Neural progenitor cell (in vitro differentiated cells): ENCODE data around the gene PTPRT. TPM values are rescaled to one million over a fixed set of nuclear protein-coding genes. Genes with fewer than 3 reads are reported as not detected.
A peak's percentile ranks its signal among the peaks of the same experiment; 100 is the strongest.

Source experiments
- DNase-seq: peaks from one replicate; pipeline ENCODE4 v3.0.0-alpha.2; 2016; ENCODE audit warnings: low spot score
- H2AFZ ChIP-seq: fragments of 200-600 bp; sonication (generic); replicated peaks from 2 replicates; pipeline ENCODE4 v1.6.1; 2016; ENCODE audit warnings: antibody characterized with exemption
- H3F3A ChIP-seq: fragments of 200-600 bp; sonication (generic); 2 replicates; pipeline ENCODE4 v1.6.1; 2016; ENCODE audit warnings: antibody characterized with exemption, low read depth
- H3K27ac ChIP-seq: fragments of 200-600 bp; sonication (generic); 2 replicates; pipeline ENCODE4 v1.5.1; 2016; ENCODE audit warnings: mild to moderate bottlenecking
- H3K27me3 ChIP-seq: fragments of 200-600 bp; sonication (generic); 2 replicates; pipeline ENCODE4 v1.6.1; 2016; ENCODE audit warnings: mild to moderate bottlenecking, moderate library complexity
- H3K36me3 ChIP-seq: fragments of 200-600 bp; sonication (generic); 2 replicates; pipeline ENCODE4 v1.5.1; 2016
- H3K4me1 ChIP-seq: fragments of 200-600 bp; sonication (generic); 2 replicates; pipeline ENCODE4 v1.6.1; 2016; ENCODE audit warnings: mixed run types
- H3K4me2 ChIP-seq: fragments of 200-600 bp; sonication (generic); 2 replicates; pipeline ENCODE4 v1.6.1; 2016
- H3K4me3 ChIP-seq: fragments of 200-600 bp; sonication (generic); 2 replicates; pipeline ENCODE4 v1.5.1; 2016
- H3K79me2 ChIP-seq: fragments of 200-600 bp; sonication (generic); 2 replicates; pipeline ENCODE4 v1.6.1; 2016; ENCODE audit warnings: low read depth
- H3K9ac ChIP-seq: fragments of 200-600 bp; sonication (generic); 2 replicates; pipeline ENCODE4 v1.6.1; 2016
- H3K9me3 ChIP-seq: fragments of 200-600 bp; sonication (generic); 2 replicates; pipeline ENCODE4 v1.5.1; 2016; ENCODE audit warnings: low read depth
- H4K20me1 ChIP-seq: fragments of 200-600 bp; sonication (generic); 2 replicates; pipeline ENCODE4 v1.6.1; 2016; ENCODE audit warnings: low read depth
- H3K27ac Mint-ChIP-seq: 3 replicates; pipeline ENCODE4 v1.8.0; 2021; ENCODE audit warnings: mixed read lengths
- H3K27me3 Mint-ChIP-seq: 2 replicates; pipeline ENCODE4 v1.8.0; 2022; ENCODE audit warnings: low read depth, mild to moderate bottlenecking, inconsistent platforms, moderate library complexity, mixed read lengths; ENCODE audit not compliant: insufficient read depth
- H3K36me3 Mint-ChIP-seq: 3 replicates; pipeline ENCODE4 v1.8.0; 2021; ENCODE audit warnings: mixed read lengths
- H3K4me1 Mint-ChIP-seq: 3 replicates; pipeline ENCODE4 v1.8.0; 2021; ENCODE audit warnings: mixed read lengths
- H3K4me3 Mint-ChIP-seq: 3 replicates; pipeline ENCODE4 v1.8.0; 2021; ENCODE audit warnings: mild to moderate bottlenecking, moderate library complexity, mixed read lengths
- H3K9me3 Mint-ChIP-seq: 3 replicates; pipeline ENCODE4 v1.8.0; 2020; ENCODE audit warnings: mixed read lengths
- CTCF ChIP-seq: fragments of 200-600 bp; sonication (generic); IDR thresholded peaks from 2 replicates; pipeline ENCODE4 v1.5.1; 2017; ENCODE audit warnings: antibody characterized with exemption, mild to moderate bottlenecking
- EZH2 ChIP-seq: fragments of 200-600 bp; sonication (generic); IDR thresholded peaks from 2 replicates; pipeline ENCODE4 v1.6.1; 2017; ENCODE audit warnings: antibody characterized with exemption, mild to moderate bottlenecking, moderate library complexity
- EZH2phosphoT487 ChIP-seq: fragments of 200-600 bp; sonication (generic); IDR thresholded peaks from 2 replicates; pipeline ENCODE4 v1.6.1; 2017; ENCODE audit warnings: antibody characterized with exemption
- total RNA-seq: library from RNA; depleted of rRNA; stranded (reverse); fragments of >200 nt; gene quantifications from 2 replicates; pipeline ENCODE4 v1.2.3, GENCODE V29; 2015; ENCODE audit warnings: low replicate concordance

The PTPRT gene
- total RNA-seq, 1 donor from 2014 or later: 1.1 TPM

- Mint-ChIP-seq H3K27me3 (no peaks in the 10 kb centered on the region), H3K36me3 (no peaks in the 10 kb centered on the region), H3K4me3 (no peak overlapping the region), H3K27ac (no peak overlapping the region), H3K9me3 (peaks cover 2% of the 10 kb centered on the region), H3K4me1 (peaks cover 3% of the 10 kb centered on the region)
- Histone ChIP-seq H3K79me2 (no peaks in the 10 kb centered on the region), H3K4me3 (no peak overlapping the region), H3K4me1 (no peaks in the 10 kb centered on the region), H4K20me1 (no peaks in the 10 kb centered on the region), H3K9ac (no peak overlapping the region), H3F3A (no peaks in the 10 kb centered on the region), H3K4me2 (no peak overlapping the region), H3K27me3 (no peaks in the 10 kb centered on the region), H2AFZ (no peak overlapping the region), H3K9me3 (no peaks in the 10 kb centered on the region), H3K27ac (no peak overlapping the region), H3K36me3 (no peaks in the 10 kb centered on the region)
- DNase-seq: peak; percentile 38
- TF ChIP-seq EZH2phosphoT487: no peak
- peak; percentile 57 for TF ChIP-seq CTCF
- TF ChIP-seq EZH2: no peak
Measured at GRCh38 chr20:42041000-42041565, 1148.6 kb downstream of the PTPRT start.

- H3K27me3 Mint-ChIP-seq: peaks cover 2% of the 10 kb centered on the region
- Histone ChIP-seq H3K27me3 (no peaks in the 10 kb centered on the region), H3K36me3 (no peaks in the 10 kb centered on the region), H3K9me3 (no peaks in the 10 kb centered on the region), H3F3A (no peaks in the 10 kb centered on the region), H3K4me3 (no peak overlapping the region), H4K20me1 (peaks cover 2% of the 10 kb centered on the region), H3K4me1 (no peaks in the 10 kb centered on the region), H3K27ac (no peak overlapping the region), H2AFZ (no peak overlapping the region), H3K4me2 (no peak overlapping the region), H3K79me2 (no peaks in the 10 kb centered on the region), H3K9ac (no peak overlapping the region)
- no peak overlapping the region for H3K27ac Mint-ChIP-seq
- H3K36me3 Mint-ChIP-seq: no peaks in the 10 kb centered on the region
- TF ChIP-seq EZH2phosphoT487: no peak
- TF ChIP-seq EZH2: no peak
- peak; percentile 41 for TF ChIP-seq CTCF
- H3K4me1 Mint-ChIP-seq: no peaks in the 10 kb centered on the region
- no peaks in the 10 kb centered on the region for H3K9me3 Mint-ChIP-seq
- DNase-seq: no peak
- no peak overlapping the region for H3K4me3 Mint-ChIP-seq
Measured at GRCh38 chr20:42027746-42028268, 1161.9 kb downstream of the PTPRT start.

GRCh38 chr20:42026599-42026998, 1163.1 kb downstream of the PTPRT start:
- no peaks in the 10 kb centered on the region for H3K9me3 ChIP-seq
- H3K4me3 Mint-ChIP-seq: no peak overlapping the region
- no peaks in the 10 kb centered on the region for H3K36me3 Mint-ChIP-seq
- no peaks in the 10 kb centered on the region for H3K4me1 Mint-ChIP-seq
- DNase-seq: no peak
- no peak overlapping the region for H3K27ac Mint-ChIP-seq
- peaks cover 2% of the 10 kb centered on the region for H4K20me1 ChIP-seq
- H3K9ac ChIP-seq: no peak overlapping the region
- H3K4me1 ChIP-seq: no peaks in the 10 kb centered on the region
- H3K36me3 ChIP-seq: no peaks in the 10 kb centered on the region
- H3K27me3 Mint-ChIP-seq: peaks cover 2% of the 10 kb centered on the region
- no peak overlapping the region for H3K4me2 ChIP-seq
- no peaks in the 10 kb centered on the region for H3K9me3 Mint-ChIP-seq
- no peaks in the 10 kb centered on the region for H3K27me3 ChIP-seq
- no peaks in the 10 kb centered on the region for H3K79me2 ChIP-seq
- H2AFZ ChIP-seq: no peak overlapping the region
- H3K27ac ChIP-seq: no peak overlapping the region
- H3F3A ChIP-seq: no peaks in the 10 kb centered on the region
- H3K4me3 ChIP-seq: no peak overlapping the region
- TF ChIP-seq CTCF: no peak
- no peak for TF ChIP-seq EZH2
- TF ChIP-seq EZH2phosphoT487: no peak
